Osteocyte (in vitro differentiated cells): Measurements from ENCODE around the gene NDUFC2. TPM values are rescaled to one million over a fixed set of nuclear protein-coding genes. Genes with fewer than 3 reads are reported as not detected.
A peak's percentile ranks its signal among the peaks of the same experiment; 100 is the strongest.
"Not testable (repeated sequence)": the region's sequence is repeated elsewhere in the genome, so short reads cannot be mapped to it uniquely, and the experiment has no call there.

Experiments
- DNase-seq: peaks from one replicate; pipeline ENCODE4 v3.0.0; 2021; ENCODE audit warnings: mixed read lengths; ENCODE audit not compliant: unreplicated experiment; ENCODE audit errors: extremely low spot score
- H3K27ac Mint-ChIP-seq: one replicate; pipeline ENCODE4 v1.8.0; 2021; ENCODE audit warnings: mild to moderate bottlenecking, mixed read lengths; ENCODE audit not compliant: unreplicated experiment
- H3K27me3 Mint-ChIP-seq: one replicate; pipeline ENCODE4 v1.8.0; 2021; ENCODE audit warnings: mixed read lengths; ENCODE audit not compliant: unreplicated experiment
- H3K36me3 Mint-ChIP-seq: one replicate; pipeline ENCODE4 v1.8.0; 2021; ENCODE audit warnings: mixed read lengths; ENCODE audit not compliant: unreplicated experiment
- H3K4me1 Mint-ChIP-seq: one replicate; pipeline ENCODE4 v1.8.0; 2021; ENCODE audit warnings: mixed read lengths; ENCODE audit not compliant: unreplicated experiment
- H3K4me3 Mint-ChIP-seq: one replicate; pipeline ENCODE4 v1.8.0; 2021; ENCODE audit warnings: mild to moderate bottlenecking, moderate library complexity, mixed read lengths; ENCODE audit not compliant: unreplicated experiment
- H3K9me3 Mint-ChIP-seq: one replicate; pipeline ENCODE4 v1.8.0; 2021; ENCODE audit warnings: mixed read lengths; ENCODE audit not compliant: unreplicated experiment
- total RNA-seq: library from RNA; stranded (reverse); gene quantifications from 2 replicates; pipeline ENCODE4 v1.2.1, GENCODE V29; 2021
- TF ChIP-seq, protein P1 (sequence below): fragments of 200-600 bp; sonication (generic); IDR thresholded peaks from 2 replicates; pipeline ENCODE4 v1.5.0; 2021; ENCODE audit warnings: antibody characterized with exemption, mild to moderate bottlenecking, moderate library complexity

The NDUFC2 gene
- total RNA-seq, 1 donor from 2014 or later = 199 TPM

DNA sequence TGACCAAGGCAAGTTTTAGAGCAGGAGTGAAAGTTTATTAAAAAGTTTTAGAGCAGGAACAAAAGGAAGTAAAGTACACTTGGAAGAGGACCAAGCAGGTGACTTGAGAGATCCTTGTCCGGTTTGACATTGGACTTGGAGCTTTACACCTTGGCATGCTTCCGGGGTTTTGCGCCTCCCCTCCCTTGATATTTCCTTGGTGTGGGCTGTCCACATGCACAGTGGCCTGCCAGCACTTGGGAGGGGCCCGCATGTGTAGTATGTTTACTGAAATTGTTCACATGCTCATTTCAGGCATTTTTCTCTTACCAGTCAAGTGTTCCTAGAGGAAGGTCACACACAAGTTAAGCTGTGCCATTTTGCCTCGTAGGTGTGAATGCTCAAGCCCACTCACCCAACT, 35.0 kb downstream of the NDUFC2 start:
- H3K4me3 Mint-ChIP-seq = no peak overlapping the region
- H3K9me3 Mint-ChIP-seq = no peaks in the 10 kb centered on the region
- H3K36me3 Mint-ChIP-seq = no peaks in the 10 kb centered on the region
- DNase-seq = no peak
- H3K27me3 Mint-ChIP-seq = no peaks in the 10 kb centered on the region
- peaks cover 32% of the 10 kb centered on the region for H3K4me1 Mint-ChIP-seq
- H3K27ac Mint-ChIP-seq = no peak overlapping the region
- TF ChIP-seq, protein P1, sequence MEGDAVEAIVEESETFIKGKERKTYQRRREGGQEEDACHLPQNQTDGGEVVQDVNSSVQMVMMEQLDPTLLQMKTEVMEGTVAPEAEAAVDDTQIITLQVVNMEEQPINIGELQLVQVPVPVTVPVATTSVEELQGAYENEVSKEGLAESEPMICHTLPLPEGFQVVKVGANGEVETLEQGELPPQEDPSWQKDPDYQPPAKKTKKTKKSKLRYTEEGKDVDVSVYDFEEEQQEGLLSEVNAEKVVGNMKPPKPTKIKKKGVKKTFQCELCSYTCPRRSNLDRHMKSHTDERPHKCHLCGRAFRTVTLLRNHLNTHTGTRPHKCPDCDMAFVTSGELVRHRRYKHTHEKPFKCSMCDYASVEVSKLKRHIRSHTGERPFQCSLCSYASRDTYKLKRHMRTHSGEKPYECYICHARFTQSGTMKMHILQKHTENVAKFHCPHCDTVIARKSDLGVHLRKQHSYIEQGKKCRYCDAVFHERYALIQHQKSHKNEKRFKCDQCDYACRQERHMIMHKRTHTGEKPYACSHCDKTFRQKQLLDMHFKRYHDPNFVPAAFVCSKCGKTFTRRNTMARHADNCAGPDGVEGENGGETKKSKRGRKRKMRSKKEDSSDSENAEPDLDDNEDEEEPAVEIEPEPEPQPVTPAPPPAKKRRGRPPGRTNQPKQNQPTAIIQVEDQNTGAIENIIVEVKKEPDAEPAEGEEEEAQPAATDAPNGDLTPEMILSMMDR = no peak

DNA sequence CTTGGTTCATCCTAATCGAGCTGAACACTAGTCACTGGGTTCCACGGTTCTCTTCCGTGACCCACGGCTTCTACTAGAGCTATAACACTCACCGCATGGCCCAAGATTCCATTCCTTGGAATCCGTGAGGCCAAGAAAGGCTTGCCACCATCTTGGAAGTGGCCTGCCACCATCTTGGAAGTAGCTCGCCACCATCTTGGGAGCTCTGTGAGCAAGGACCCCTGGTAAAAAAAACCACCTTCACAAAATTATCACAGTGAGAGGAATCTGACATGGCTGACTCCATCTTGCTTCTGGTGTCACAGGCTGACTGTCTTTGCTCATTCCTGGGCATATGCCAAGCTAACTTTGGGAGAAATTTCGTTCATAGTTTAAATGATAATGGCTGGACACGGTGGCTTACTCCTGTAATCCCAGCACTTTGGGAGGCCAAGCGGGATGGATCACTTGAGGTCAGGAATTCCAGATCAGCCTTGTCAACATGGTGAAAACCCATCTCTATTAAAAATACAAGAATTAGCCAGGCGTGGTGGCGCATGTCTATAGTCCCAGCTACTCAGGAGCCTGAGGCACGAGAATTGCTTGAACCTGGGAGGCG, 37.7 kb downstream of the NDUFC2 start:
- Mint-ChIP-seq H3K4me1 (peaks cover 59% of the 10 kb centered on the region), H3K4me3 (peak overlapping the region; percentile 26), H3K27ac (peak overlapping the region; percentile 80), H3K9me3 (no peaks in the 10 kb centered on the region), H3K36me3 (no peaks in the 10 kb centered on the region), H3K27me3 (no peaks in the 10 kb centered on the region)
- no peak for DNase-seq
- TF ChIP-seq, protein P1 = no peak

DNA sequence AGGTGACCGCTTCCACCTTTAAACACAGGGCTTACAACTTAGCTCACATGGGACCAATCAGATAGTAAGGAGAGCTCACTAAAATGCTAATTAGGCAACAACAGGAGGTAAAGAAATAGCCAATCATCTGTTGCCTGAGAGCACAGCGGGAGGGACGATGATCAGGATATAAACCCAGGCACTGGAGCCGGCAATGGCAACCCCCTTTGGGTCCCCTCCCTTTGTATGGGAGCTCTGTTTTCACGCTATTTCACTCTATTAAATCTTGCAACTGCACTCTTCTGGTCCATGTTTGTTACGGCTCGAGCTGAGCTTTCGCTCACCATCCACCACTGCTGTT, 38.3 kb downstream of the NDUFC2 start:
- H3K9me3 Mint-ChIP-seq, H3K36me3 Mint-ChIP-seq, H3K27me3 Mint-ChIP-seq, DNase-seq: not testable (repeated sequence)
- H3K27ac Mint-ChIP-seq = peak overlapping the region; percentile 100
- H3K4me3 Mint-ChIP-seq = peak overlapping the region; percentile 26
- peaks cover 62% of the 10 kb centered on the region for H3K4me1 Mint-ChIP-seq

DNA sequence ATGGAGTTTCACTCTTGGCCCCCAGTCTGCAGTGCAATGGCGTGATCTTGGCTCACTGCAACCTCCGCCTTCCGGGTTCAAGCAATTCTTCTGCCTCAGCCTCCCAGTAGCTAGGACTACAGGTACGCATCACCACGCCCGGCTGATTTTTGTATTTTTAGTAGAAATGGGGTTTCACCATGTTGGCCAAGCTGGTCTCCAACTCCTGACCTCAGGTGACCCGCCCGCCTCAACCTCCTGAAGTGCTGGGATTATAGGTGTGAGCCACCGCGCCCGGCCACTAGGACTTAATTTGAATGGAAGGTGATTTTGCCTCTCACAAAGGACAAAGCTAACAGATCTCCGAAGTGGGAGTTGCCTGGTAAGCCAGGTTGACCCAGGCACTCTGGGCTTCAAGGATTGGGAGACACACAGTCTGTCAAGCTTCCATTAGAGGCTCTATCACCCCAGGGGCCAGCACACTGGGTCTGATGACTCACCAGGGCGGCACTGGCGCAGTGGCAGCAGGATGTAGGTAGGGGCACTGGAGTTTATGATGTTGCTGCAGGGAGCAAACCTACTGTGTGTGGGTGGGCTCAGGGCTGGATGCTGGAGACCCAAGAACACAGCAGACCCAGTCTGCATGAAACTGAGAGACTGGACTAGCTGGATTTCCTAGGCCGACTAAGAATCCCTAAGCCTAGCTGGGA, 38.8 kb downstream of the NDUFC2 start:
- no peak for DNase-seq
- peak overlapping the region; percentile 100 for H3K27ac Mint-ChIP-seq
- TF ChIP-seq, protein P1 = no peak
- no peaks in the 10 kb centered on the region for H3K9me3 Mint-ChIP-seq
- peaks cover 60% of the 10 kb centered on the region for H3K4me1 Mint-ChIP-seq
- H3K36me3 Mint-ChIP-seq = no peaks in the 10 kb centered on the region
- H3K27me3 Mint-ChIP-seq = no peaks in the 10 kb centered on the region
- peak overlapping the region; percentile 22 for H3K4me3 Mint-ChIP-seq

DNA sequence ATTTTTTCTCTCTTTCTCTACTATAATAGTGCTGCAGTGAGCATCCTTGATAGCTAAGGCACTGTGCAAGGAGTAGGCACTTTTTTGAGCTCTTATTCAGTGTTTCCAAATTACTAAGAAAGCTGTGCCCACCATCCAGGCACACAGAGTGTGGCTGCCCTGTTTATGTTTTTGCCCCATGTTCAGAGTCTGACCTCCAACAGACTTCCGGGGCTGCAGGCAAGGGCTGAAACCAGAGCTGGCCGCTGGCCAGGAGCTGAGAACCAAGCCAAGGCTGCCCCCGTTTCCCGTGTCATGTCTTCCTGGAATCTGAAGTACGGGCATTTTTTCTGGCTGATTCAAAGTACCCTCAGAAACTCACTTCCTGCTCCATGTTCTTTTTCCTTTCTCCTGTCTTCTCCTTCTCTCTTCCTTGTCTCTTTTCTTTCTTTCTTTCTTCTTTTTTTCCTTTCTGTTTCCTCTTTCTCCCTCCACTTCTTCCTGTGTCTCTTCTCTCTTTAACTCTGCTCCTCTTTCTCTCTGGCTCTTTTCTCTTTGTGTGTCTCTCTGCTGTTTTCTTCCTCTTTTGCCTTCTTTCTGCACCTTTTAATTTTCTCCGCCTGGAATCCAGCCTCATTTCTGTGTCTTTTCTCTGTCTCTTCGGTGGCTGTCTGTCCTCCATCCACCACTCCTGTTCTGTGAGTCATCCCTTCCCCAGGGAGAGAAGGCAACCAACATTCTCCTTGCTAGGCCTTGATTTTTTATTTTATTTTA, 39.6 kb downstream of the NDUFC2 start:
- H3K9me3 Mint-ChIP-seq = no peaks in the 10 kb centered on the region
- peak; percentile 92 for DNase-seq
- H3K4me3 Mint-ChIP-seq = peak overlapping the region; percentile 75

More for the DNA sequence above, 39.6 kb downstream of the NDUFC2 start:
- peak overlapping the region; percentile 100 for H3K27ac Mint-ChIP-seq
- H3K36me3 Mint-ChIP-seq = no peaks in the 10 kb centered on the region
- H3K27me3 Mint-ChIP-seq = no peaks in the 10 kb centered on the region
- TF ChIP-seq, protein P1 = no peak
- H3K4me1 Mint-ChIP-seq = peaks cover 56% of the 10 kb centered on the region
